Progenitor cell of endocrine pancreas (in vitro differentiated cells): ENCODE data around the gene MAGI1. TPM values are rescaled to one million over a fixed set of nuclear protein-coding genes. Genes with fewer than 3 reads are reported as not detected.

ENCODE experiments used
- DNase-seq: peaks from one replicate; pipeline ENCODE4 v3.0.0; 2021; ENCODE audit warnings: low spot score; ENCODE audit not compliant: unreplicated experiment
- H3K27ac Mint-ChIP-seq: 2 replicates; pipeline ENCODE4 v1.8.0; 2021; ENCODE audit warnings: mild to moderate bottlenecking, moderate library complexity, mixed read lengths
- H3K27me3 Mint-ChIP-seq: 2 replicates; pipeline ENCODE4 v1.8.0; 2021; ENCODE audit warnings: mixed read lengths
- H3K36me3 Mint-ChIP-seq: 2 replicates; pipeline ENCODE4 v1.8.0; 2022; ENCODE audit warnings: mixed read lengths; ENCODE audit not compliant: insufficient read depth
- H3K4me1 Mint-ChIP-seq: 2 replicates; pipeline ENCODE4 v1.8.0; 2021; ENCODE audit warnings: low read depth, mixed read lengths
- H3K4me3 Mint-ChIP-seq: 2 replicates; pipeline ENCODE4 v1.8.0; 2021; ENCODE audit warnings: low read depth, mild to moderate bottlenecking, moderate library complexity, mixed read lengths
- H3K9me3 Mint-ChIP-seq: 2 replicates; pipeline ENCODE4 v1.8.0; 2021; ENCODE audit warnings: low read depth, mixed read lengths
- CTCF ChIP-seq: fragments of 200-600 bp; sonication (generic); IDR thresholded peaks from one replicate; pipeline ENCODE4 v1.5.0; 2021; ENCODE audit warnings: antibody characterized with exemption, mild to moderate bottlenecking; ENCODE audit not compliant: unreplicated experiment
- total RNA-seq: library from RNA; stranded (reverse); gene quantifications from 2 replicates; pipeline ENCODE4 v1.2.1, GENCODE V29; 2021

Gene MAGI1
- total RNA-seq, 1 donor from 2014 or later = 142 TPM

GRCh38 chr3:65854606-65855304, 184.0 kb downstream of the MAGI1 start:
- TF ChIP-seq CTCF = no peak
- peak overlapping the region; percentile 30 for H3K27ac Mint-ChIP-seq
- no peaks in the 10 kb centered on the region for H3K9me3 Mint-ChIP-seq
- no peak overlapping the region for H3K4me3 Mint-ChIP-seq
- H3K27me3 Mint-ChIP-seq = no peaks in the 10 kb centered on the region
- DNase-seq = no peak
- H3K4me1 Mint-ChIP-seq = peaks cover 42% of the 10 kb centered on the region
- H3K36me3 Mint-ChIP-seq = peaks cover 2% of the 10 kb centered on the region

- Mint-ChIP-seq H3K27ac (no peak overlapping the region), H3K9me3 (no peaks in the 10 kb centered on the region), H3K4me3 (no peak overlapping the region), H3K27me3 (no peaks in the 10 kb centered on the region), H3K4me1 (peaks cover 39% of the 10 kb centered on the region), H3K36me3 (peaks cover 2% of the 10 kb centered on the region)
- no peak for DNase-seq
- TF ChIP-seq CTCF = no peak
Measured at GRCh38 chr3:65851827-65852226, 186.9 kb downstream of the MAGI1 start.

GRCh38 chr3:65850261-65850660, 188.5 kb downstream of the MAGI1 start:
- no peak for TF ChIP-seq CTCF
- H3K9me3 Mint-ChIP-seq = no peaks in the 10 kb centered on the region
- no peaks in the 10 kb centered on the region for H3K27me3 Mint-ChIP-seq
- peak overlapping the region; percentile 47 for H3K27ac Mint-ChIP-seq
- DNase-seq = no peak
- H3K36me3 Mint-ChIP-seq = peaks cover 5% of the 10 kb centered on the region
- peaks cover 44% of the 10 kb centered on the region for H3K4me1 Mint-ChIP-seq
- no peak overlapping the region for H3K4me3 Mint-ChIP-seq

- peaks cover 31% of the 10 kb centered on the region for H3K4me1 Mint-ChIP-seq
- H3K27me3 Mint-ChIP-seq = no peaks in the 10 kb centered on the region
- no peak overlapping the region for H3K27ac Mint-ChIP-seq
- peaks cover 13% of the 10 kb centered on the region for H3K36me3 Mint-ChIP-seq
- no peak for DNase-seq
- TF ChIP-seq CTCF = no peak
- H3K9me3 Mint-ChIP-seq = peaks cover 6% of the 10 kb centered on the region
- no peak overlapping the region for H3K4me3 Mint-ChIP-seq
Measured at GRCh38 chr3:65848024-65848423, 190.7 kb downstream of the MAGI1 start.

GRCh38 chr3:65846936-65847335, 191.8 kb downstream of the MAGI1 start:
- Mint-ChIP-seq H3K9me3 (peaks cover 10% of the 10 kb centered on the region), H3K27me3 (no peaks in the 10 kb centered on the region), H3K4me1 (peaks cover 29% of the 10 kb centered on the region), H3K4me3 (no peak overlapping the region), H3K27ac (no peak overlapping the region), H3K36me3 (peaks cover 18% of the 10 kb centered on the region)
- no peak for TF ChIP-seq CTCF
- no peak for DNase-seq
